Adrenal gland (tissue), 5 donors: ENCODE measurements around the gene DOCK7.

Experiments
- POLR2A ChIP-seq, 2 donors: fragments of 450-650 bp; IDR thresholded peaks; one replicate each; pipeline ENCODE4 v1.6.1; 2017; ENCODE audit warnings: antibody characterized with exemption in 2 of 2, mild to moderate bottlenecking in 2 of 2, moderate library complexity in 1 of 2
- TF ChIP-seq, protein P1 (sequence below), 6 experiments: fragments of 450-650 bp in 4 of 6; fragments of 200-600 bp in 2 of 6; sonication (generic) in 1 of 6; IDR thresholded peaks; 1 replicate in 5 of 6; 2 replicates in 1 of 6; pipeline versions ENCODE4 v1.5.1 to v1.8.0; 2016 to 2021; ENCODE audit warnings: antibody characterized with exemption in 6 of 6, mild to moderate bottlenecking in 2 of 6, moderate library complexity in 1 of 6
- donor health status: DM: no; HTN: no; CAD: no.

DNA sequence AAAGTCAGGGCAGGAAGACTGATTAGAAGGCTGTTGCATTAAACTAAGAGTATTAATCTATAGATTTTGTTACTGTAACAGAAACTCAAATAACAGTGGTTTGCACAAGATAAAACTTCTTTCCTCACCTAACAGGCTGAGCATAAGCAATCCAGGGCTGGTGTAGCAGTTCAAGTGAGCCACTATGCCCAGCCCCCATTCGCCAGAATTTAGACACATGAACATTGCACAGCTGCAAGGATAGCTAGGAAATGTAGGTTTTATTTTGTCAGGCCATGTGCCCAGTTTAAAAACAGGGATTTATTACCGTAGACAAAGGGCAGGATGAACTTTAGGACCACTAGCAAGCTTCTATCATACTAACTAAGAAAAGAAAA is 19.5 kb upstream of the DOCK7 start:
- TF ChIP-seq, protein P1, sequence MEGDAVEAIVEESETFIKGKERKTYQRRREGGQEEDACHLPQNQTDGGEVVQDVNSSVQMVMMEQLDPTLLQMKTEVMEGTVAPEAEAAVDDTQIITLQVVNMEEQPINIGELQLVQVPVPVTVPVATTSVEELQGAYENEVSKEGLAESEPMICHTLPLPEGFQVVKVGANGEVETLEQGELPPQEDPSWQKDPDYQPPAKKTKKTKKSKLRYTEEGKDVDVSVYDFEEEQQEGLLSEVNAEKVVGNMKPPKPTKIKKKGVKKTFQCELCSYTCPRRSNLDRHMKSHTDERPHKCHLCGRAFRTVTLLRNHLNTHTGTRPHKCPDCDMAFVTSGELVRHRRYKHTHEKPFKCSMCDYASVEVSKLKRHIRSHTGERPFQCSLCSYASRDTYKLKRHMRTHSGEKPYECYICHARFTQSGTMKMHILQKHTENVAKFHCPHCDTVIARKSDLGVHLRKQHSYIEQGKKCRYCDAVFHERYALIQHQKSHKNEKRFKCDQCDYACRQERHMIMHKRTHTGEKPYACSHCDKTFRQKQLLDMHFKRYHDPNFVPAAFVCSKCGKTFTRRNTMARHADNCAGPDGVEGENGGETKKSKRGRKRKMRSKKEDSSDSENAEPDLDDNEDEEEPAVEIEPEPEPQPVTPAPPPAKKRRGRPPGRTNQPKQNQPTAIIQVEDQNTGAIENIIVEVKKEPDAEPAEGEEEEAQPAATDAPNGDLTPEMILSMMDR (IDR thresholded peaks at IDR 0.05): no peak
- TF ChIP-seq POLR2A (IDR thresholded peaks at IDR 0.05): no peak
